ENCODE data around the gene ZNF562.

DNA sequence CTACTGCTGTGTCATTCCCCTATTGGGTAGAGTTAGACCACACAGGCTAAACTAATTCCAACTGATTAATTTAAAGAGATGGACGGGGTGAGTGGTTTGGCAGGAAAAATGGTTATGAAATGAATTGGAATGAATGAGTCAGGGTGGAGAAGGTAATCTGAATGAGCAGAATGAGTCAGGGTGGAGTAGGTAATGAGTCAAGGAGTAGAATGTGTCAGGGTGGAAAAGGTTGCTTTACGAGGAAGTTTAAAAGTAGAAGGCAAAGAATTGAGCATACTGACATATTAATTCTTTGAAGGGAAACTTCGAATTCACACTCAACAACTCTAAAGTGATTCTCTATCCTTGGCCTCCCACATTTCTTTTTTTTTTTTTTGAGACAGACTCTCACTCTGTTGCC is 77.9 kb downstream of the ZNF562 start:
- TF ChIP-seq TAF1 (IDR thresholded peaks at IDR 0.05; ENCODE audit: borderline replicate concordance, insufficient read depth, low read length) (no peak), POLR2AphosphoS5 (IDR thresholded peaks at IDR 0.05; ENCODE audit: low read depth, low read length) (no peak)
- TF ChIP-seq, protein P1, sequence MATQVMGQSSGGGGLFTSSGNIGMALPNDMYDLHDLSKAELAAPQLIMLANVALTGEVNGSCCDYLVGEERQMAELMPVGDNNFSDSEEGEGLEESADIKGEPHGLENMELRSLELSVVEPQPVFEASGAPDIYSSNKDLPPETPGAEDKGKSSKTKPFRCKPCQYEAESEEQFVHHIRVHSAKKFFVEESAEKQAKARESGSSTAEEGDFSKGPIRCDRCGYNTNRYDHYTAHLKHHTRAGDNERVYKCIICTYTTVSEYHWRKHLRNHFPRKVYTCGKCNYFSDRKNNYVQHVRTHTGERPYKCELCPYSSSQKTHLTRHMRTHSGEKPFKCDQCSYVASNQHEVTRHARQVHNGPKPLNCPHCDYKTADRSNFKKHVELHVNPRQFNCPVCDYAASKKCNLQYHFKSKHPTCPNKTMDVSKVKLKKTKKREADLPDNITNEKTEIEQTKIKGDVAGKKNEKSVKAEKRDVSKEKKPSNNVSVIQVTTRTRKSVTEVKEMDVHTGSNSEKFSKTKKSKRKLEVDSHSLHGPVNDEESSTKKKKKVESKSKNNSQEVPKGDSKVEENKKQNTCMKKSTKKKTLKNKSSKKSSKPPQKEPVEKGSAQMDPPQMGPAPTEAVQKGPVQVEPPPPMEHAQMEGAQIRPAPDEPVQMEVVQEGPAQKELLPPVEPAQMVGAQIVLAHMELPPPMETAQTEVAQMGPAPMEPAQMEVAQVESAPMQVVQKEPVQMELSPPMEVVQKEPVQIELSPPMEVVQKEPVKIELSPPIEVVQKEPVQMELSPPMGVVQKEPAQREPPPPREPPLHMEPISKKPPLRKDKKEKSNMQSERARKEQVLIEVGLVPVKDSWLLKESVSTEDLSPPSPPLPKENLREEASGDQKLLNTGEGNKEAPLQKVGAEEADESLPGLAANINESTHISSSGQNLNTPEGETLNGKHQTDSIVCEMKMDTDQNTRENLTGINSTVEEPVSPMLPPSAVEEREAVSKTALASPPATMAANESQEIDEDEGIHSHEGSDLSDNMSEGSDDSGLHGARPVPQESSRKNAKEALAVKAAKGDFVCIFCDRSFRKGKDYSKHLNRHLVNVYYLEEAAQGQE (IDR thresholded peaks at IDR 0.05; ENCODE audit: insufficient read depth in 1 of 2, low read depth in 2 of 2, low read length in 2 of 2) = no peak
